Right lobe of liver (tissue), 6 donors: ENCODE results near the gene OR6C65. TPM values are rescaled to one million over a fixed set of nuclear protein-coding genes. Genes with fewer than 3 reads are reported as not detected.
"Not testable (repeated sequence)": the region's sequence is repeated elsewhere in the genome, so short reads cannot be mapped to it uniquely, and the experiment has no call there.

Experiments used
- ATAC-seq, 4 donors: fragments of 200-7000 bp; cut with Tn5 transposase; one replicate each; pipeline ENCODE4 v1.9.1; 2020; ENCODE audit warnings: mild to moderate bottlenecking in 4 of 4, moderate library complexity in 4 of 4
- DNase-seq, 3 donors: peaks; one replicate each; pipeline ENCODE4 v3.0.0-alpha.2; 2020
- H3K27ac ChIP-seq, 3 donors: fragments of 200-600 bp; one replicate each; pipeline ENCODE4 v1.8.0; 2022
- H3K27me3 ChIP-seq, 2 donors: fragments of 200-600 bp; one replicate each; pipeline ENCODE4 v1.8.0; 2022
- H3K36me3 ChIP-seq, 4 donors: fragments of 200-600 bp; sonication (generic) in 1 of 4; one replicate each; pipeline versions ENCODE4 v1.5.1 to v1.8.0; 2017 to 2022; ENCODE audit warnings: control low read depth in 1 of 4
- H3K4me1 ChIP-seq, 4 donors: fragments of 200-600 bp; sonication (generic) in 1 of 4; one replicate each; pipeline versions ENCODE4 v1.5.1 to v1.8.0; 2017 to 2022; ENCODE audit warnings: control low read depth in 1 of 4
- H3K4me3 ChIP-seq, 3 donors: fragments of 200-600 bp; one replicate each; pipeline ENCODE4 v1.8.0; 2022
- H3K9me3 ChIP-seq, 4 donors: fragments of 200-600 bp; sonication (generic) in 1 of 4; one replicate each; pipeline versions ENCODE4 v1.5.1 to v1.8.0; 2017 to 2022; ENCODE audit warnings: control low read depth in 1 of 4
- CTCF ChIP-seq, 4 donors: fragments of 200-600 bp in 3 of 4; fragments of 450-650 bp in 1 of 4; IDR thresholded peaks; one replicate each; pipeline versions ENCODE4 v1.5.1 to v1.8.0; 2016 to 2022; ENCODE audit warnings: antibody characterized with exemption in 4 of 4, mild to moderate bottlenecking in 2 of 4
- POLR2A ChIP-seq: fragments of 450-650 bp; IDR thresholded peaks from one replicate; pipeline ENCODE4 v1.6.1; 2017; ENCODE audit warnings: antibody characterized with exemption, mild to moderate bottlenecking
- WGBS: methylation state at CpG from one replicate; pipeline ENCODE4 v1.1.6; 2018; ENCODE audit warnings: low coverage, low lambda C conversion rate; ENCODE audit not compliant: insufficient coverage; ENCODE audit errors: missing lambda C conversion rate; 5-methylcytosine and 5-hydroxymethylcytosine counted together
- intact Hi-C, 2 donors: fragments of 100-400 bp; cut with DNase I; formaldehyde crosslinking; loops; one replicate each; pipeline versions ENCODE4 v1.11.2 to v1.14.1; 2022
- total RNA-seq, 6 experiments: library from RNA; depleted of rRNA in 2 of 6; stranded (reverse); fragments of >200 nt in 2 of 6; fragmentation: NEBNext Ultra II Directional in 3 of 6; extraction: Animal tissue kit (Norgen Biotek cat#: 25700) in 3 of 6; gene quantifications; one replicate each; pipeline versions ENCODE4 v1.1.0 to v1.2.4, GENCODE V29; 2016 to 2023
- donor health status: DM: no; HTN: yes; CAD: no.
- donor health status: DM: no; HTN: no; CAD: no.
- donor health status: DM: no; HTN: no; CAD: no.
- donor health status: DM: no; HTN: yes; CAD: no.
- donor health status: DM: no; HTN: yes; CAD: no.

OR6C65 gene
- total RNA-seq, 6 experiments from 2014 or later: not detected

GRCh38 chr12:55414396-55414823 is 14.1 kb downstream of the OR6C65 start:
- H3K27me3 ChIP-seq, H3K4me1 ChIP-seq, H3K36me3 ChIP-seq, H3K27ac ChIP-seq, H3K9me3 ChIP-seq, intact Hi-C loops: not testable (repeated sequence)
- peak; percentile 85 to 88 (median 86) for ATAC-seq
- WGBS: no CpG with 5 or more reads among the region's 11 CpGs
- DNase-seq: peak in 1 of 3 donors; percentile 15
- peak overlapping the region in 1 of 3 donors; percentile 24 for H3K4me3 ChIP-seq

- H3K4me1 ChIP-seq, H3K27ac ChIP-seq, H3K27me3 ChIP-seq, H3K36me3 ChIP-seq, intact Hi-C loops, DNase-seq, H3K9me3 ChIP-seq: not testable (repeated sequence)
- ATAC-seq: peak; percentile 68 to 77 (median 70)
- 0% methylated on average over 1 of the region's 34 CpGs for WGBS
- H3K4me3 ChIP-seq: peak overlapping the region in 1 of 3 donors; percentile 24
Observed at GRCh38 chr12:55414889-55415288, 14.6 kb downstream of the OR6C65 start.

DNA sequence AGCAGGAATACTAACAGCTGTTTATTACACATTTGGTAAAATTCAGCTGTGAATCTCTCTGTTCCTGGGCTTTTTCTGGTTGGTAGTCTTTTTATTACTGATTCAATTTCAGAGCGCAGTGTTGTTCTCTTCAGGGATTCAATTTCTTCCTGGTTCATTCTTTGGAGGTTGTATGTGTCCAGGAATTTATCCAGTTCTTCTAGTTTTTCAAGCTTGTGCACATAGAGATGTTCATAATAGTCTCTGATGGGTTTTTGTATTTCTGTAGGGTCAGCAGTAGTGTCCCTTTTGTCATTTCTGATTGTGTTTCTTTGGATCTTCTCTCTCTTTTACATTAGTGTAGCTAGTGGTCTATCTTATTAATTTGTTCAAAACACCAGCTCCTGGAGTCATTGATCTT is 16.6 kb downstream of the OR6C65 start:
- H3K27ac ChIP-seq: no peak overlapping the region
- DNase-seq: no peak
- WGBS: 100% methylated on average over 1 of the region's 1 CpG

DNA sequence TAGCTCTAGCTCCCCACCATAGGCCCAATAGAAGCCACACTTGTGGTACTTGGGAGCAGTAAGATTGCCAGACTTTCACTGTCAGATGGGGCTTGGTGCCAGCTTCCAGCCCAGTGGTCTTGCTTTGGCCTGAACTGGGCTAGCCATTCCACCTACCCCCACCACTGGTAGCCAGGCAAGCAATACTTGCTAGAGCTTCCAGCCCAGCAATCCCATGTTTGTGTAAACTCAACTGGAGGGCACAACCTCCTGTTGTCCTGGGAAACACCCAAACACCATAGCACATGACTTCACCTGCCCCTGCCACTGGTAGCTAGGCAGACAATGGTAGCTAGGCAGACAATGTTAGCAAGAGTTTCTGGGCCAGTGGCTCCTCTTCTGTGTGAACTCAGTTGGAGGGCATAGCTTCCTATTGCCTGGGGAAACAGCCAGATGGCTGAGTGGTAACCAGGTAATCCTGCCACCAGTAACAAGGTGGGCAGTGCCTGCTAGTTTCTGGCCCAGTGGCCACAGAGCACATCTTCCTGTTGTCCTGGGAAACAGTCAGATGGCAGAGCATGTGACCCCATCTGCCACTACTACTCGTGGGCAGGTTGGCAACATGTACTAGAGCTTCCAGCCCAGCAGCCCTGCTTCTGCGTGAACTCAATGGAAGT is 20.1 kb downstream of the OR6C65 start:
- intact Hi-C loops: no loop called here
- no peak for ATAC-seq
- Histone ChIP-seq H3K9me3 (no peaks in the 10 kb centered on the region), H3K4me1 (no peaks in the 10 kb centered on the region), H3K27ac (no peak overlapping the region), H3K4me3 (no peak overlapping the region), H3K36me3 (no peaks in the 10 kb centered on the region), H3K27me3 (no peaks in the 10 kb centered on the region)
- DNase-seq: no peak
- WGBS: 80% methylated on average over 2 of the region's 2 CpGs
- TF ChIP-seq POLR2A (no peak), CTCF (IDR thresholded peaks at IDR 0.05) (no peak)

More for the DNA sequence above, 16.6 kb downstream of the OR6C65 start:
- Histone ChIP-seq H3K27me3 (no peaks in the 10 kb centered on the region), H3K9me3 (no peaks in the 10 kb centered on the region), H3K4me3 (no peak overlapping the region), H3K36me3 (no peaks in the 10 kb centered on the region), H3K4me1 (no peaks in the 10 kb centered on the region)
- intact Hi-C loops: no loop called here
- no peak for ATAC-seq
- TF ChIP-seq CTCF (IDR thresholded peaks at IDR 0.05) (no peak), POLR2A (no peak)

GRCh38 chr12:55425954-55426353 is 25.6 kb downstream of the OR6C65 start, which contains the start of gene OR6C76:
Gene OR6C76, plus strand, starts transcription at chr12:55426254. Its CDS starts 0 bp downstream, at chr12:55426254.
- Histone ChIP-seq H3K9me3 (no peaks in the 10 kb centered on the region), H3K4me1 (no peaks in the 10 kb centered on the region), H3K36me3 (no peaks in the 10 kb centered on the region), H3K27me3 (peaks cover 0 to 3% of the 10 kb centered on the region in 2 donors), H3K27ac (no peak within 1 kb of the TSS), H3K4me3 (no peak within 1 kb of the TSS)
- no peak for DNase-seq
- no peak for TF ChIP-seq CTCF (IDR thresholded peaks at IDR 0.05)
- TF ChIP-seq POLR2A: no peak
- 67% methylated on average over 4 of the region's 4 CpGs for WGBS
- no peak for ATAC-seq
- intact Hi-C loops: no loop called here
